GM19397 (cell line): ENCODE data around the gene TP53TG3D.
"Not testable (repeated sequence)": the region's sequence is repeated elsewhere in the genome, so short reads cannot be mapped to it uniquely, and the experiment has no call there.

Source experiments
- ATAC-seq: cut with Tn5 transposase; IDR thresholded peaks from one replicate; pipeline ENCODE4 v1.9.1; 2021; ENCODE audit warnings: mild to moderate bottlenecking, moderate library complexity; ENCODE audit not compliant: unreplicated experiment

Gene TP53TG3D, protein sequence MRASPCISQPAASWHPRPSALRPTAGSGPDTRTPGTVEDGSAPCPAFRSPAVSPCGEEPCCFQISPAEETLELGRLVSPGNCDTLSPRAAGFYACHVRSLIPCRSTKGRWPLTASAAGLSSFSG

DNA sequence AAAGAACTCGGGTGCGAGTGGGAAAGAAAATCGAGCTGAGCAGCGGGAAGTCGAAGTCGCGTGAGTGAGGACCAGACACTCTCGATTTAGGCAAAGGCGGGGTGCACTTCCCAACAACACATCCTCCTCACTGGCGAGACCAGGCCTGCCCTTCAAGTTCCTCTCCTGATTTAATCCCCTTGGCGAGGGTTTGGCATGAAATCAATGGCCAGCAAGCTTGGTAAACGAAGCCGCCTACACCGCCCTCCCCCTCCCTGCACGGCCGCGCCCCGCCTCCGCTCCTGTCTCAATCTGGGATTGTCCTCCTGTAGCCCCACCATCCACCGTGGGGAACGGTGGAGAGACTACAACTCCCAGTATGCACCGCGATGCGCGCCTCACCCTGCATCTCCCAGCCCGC lies at the start of gene TP53TG3D:
Gene TP53TG3D (plus strand): TSS at position 301 of the 400 bp plus-strand sequence. CDS start 68 bp downstream, at position 369.
- ATAC-seq, result not testable (repeated sequence)

DNA sequence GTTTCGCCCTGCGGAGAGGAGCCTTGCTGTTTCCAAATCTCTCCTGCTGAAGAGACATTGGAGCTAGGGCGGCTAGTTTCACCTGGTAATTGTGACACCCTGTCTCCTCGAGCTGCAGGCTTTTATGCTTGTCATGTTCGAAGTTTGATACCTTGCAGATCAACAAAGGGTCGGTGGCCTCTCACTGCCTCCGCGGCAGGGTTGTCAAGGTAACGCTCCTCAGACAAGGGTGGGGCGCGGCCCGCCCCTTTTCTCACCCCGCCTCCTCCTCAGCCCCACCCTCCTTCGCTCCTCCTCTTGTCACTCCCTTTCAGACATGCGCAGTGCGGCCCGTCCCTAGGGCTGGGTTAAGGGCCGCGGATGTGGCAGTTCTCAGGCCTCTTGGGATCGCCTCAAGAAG lies 421 bp downstream of the TP53TG3D start:
- ATAC-seq, result not testable (repeated sequence)

DNA sequence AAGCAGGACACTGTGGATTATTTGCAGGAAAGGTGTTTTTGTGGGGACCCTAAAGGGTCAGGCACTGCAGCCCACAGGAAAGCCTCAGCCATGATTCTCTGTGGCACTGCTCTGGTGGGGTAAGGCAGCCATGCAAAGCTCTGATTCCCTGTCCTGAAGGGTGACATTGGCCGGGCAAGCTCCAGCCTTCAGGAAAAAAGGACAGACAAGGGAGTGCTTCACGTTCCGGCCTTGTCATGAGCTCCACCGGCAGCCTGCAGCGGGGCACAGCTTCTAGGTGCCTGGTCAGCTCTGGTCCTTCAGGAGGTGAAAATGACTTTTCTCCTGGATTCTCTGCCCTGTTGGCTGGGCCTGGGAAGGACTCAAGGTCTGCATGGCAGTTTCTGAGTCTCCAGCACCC lies 8.4 kb downstream of the TP53TG3D start:
- ATAC-seq, result not testable (repeated sequence)

DNA sequence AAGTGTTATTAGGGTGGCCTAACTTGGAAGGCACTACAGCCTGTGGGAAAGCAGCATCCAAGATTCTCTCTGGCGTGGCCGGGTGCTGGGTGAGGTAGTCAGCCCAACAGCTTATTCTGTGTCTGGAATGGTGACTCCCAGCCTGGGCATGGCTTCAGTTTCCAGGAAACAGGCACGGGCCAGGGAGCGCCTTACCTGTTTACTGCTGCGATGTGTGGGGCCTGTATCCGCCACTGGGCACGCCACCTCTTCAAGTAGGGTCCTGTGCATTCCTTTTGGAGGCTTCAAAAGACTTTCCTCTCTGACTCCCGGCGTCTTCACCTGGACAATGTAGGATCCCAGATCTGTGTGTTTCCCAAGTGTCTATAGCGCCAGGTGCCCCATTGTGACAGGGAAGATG lies 10.5 kb downstream of the TP53TG3D start:
- not testable (repeated sequence) for ATAC-seq

DNA sequence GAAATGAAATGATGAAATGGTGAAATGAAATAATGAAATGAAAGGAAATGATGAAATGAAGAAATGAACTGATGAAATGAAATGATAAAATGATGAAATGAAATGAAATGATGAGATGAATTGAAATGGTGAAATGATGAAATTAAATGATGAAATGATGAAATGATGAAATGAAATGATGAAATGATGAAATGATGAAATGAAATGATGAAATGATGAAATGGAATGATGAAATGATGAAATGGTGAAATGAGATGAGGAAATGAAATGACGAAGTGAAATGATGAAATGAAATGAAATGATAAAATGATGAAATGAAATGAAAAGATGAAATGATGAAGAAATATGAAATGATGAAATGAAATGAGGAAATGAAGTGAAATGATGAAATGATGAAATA lies 28.8 kb downstream of the TP53TG3D start:
- not testable (repeated sequence) for ATAC-seq

DNA sequence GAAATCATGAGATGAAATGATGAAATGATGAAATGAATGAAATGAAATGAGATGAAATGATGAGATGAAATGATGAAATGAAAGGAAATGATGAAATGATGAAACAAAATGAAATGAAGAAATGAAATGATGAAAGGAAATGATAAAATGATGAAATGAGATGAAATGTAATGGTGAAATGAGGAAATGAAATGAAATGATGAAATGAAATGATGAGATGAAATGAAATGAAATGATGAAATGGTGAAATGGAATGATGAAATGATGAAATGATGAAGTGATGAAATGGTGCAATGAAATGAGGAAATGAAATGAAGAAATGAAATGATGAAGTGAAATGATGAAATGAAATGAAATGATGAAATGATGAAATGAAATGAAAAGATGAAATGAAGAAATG lies 29.9 kb downstream of the TP53TG3D start:
- not testable (repeated sequence) for ATAC-seq

DNA sequence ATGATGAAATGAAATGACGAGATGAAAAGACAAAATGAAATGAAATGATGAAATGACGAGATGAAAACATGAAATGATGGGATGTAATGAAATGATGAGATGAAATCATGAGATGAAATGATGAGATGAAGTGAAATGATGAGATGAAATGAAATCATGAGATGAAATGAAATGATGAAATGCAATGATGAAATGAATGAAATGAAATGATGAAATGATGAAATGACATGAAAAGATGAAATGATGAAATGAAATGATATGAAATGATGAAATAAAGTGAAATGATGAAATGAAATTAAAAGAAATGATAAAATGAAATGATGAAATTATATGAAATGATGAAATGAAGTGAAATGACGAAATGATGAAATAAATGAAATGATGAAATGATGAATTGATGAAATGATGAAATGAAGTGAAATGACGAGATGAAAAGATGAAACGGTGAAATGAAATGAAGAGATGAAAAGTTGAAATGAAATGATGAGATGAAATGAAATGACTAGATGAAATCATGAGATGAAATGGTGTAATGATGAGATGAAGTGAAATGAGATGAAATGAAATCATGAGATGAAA lies 30.9 kb downstream of the TP53TG3D start:
- not testable (repeated sequence) for ATAC-seq

DNA sequence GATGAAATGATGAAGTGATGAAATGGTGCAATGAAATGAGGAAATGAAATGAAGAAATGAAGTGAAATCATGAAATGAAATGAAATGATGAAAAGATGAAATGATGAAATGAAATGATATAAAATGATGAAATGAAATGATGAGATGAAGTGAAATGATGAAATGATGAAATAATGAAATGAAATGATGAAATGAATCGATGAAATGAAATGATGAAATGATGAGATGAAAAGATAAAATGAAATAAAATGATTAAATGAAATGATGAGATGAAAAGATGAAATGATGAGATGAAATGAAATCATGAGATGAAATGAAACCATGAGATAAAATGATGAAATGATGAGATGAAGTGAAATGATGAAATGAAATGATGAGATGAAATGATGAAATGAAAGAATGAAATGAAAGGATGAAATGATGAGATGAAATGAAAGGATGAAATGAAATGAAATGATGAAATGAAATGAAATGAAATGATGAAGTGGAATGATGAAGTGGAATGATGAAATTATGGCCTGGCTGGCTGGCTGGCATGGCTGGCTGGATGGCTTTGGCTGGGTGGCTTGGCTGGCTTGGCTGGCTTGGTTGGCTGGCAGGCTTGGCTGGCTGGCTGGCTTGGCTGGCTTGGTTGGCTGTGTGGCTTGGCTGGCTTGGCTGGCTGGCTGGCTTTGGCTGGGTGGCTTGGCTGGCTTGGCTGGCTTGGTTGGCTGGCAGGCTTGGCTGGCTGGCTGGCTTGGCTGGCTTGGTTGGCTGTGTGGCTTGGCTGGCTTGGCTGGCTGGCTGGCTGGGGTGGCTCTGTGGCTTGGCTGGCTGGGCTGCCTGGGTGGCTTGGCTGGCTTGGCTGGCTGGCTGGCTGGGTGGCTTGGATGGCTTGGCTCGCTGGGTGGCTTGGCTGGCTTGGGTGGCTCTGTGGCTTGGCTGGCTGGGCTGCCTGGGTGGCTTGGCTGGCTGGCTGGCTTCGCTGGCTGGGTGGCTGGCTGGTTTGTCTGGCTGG lies 32.0 kb downstream of the TP53TG3D start:
- ATAC-seq, result not testable (repeated sequence)

DNA sequence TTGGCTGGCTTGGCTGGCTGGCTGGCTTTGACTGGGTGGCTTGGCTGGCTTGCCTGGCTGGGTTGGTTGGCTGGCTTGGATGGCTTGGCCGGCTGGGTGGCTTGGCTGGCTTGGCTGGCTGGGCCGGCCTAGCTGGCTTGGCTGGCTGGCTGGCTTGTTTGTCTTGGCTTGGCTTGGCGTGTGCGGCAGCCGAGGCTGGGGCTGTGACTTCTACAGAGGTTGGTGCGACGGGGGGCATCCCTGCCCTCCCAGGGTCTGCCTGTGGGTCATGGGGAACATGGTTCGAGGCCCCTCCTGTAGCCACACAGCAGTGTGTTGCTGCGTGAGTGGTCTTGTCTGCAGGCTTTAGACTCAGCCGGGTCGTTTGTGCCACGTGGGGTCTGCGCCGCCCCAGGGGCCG lies 33.1 kb downstream of the TP53TG3D start:
- ATAC-seq, result not testable (repeated sequence)

DNA sequence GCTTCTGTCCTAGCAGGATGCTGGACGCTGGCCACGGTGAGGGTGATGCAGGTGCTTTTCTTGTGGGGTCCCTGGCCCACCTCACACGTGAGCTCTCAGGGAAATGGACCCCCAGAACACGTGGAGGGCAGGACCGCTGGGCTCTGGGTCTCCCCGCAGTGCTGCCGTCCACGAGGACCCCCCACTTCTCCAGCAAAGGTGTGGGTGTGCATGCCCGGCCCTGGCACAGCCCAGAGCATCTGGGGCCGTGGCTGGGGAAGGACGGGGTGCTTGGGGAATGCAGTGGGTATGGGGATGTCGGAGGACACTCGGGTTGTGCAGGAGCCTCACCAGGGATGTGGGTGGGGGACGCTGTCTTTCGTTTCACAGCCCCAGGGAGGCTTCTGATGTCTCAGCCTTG lies 34.7 kb downstream of the TP53TG3D start:
- not testable (repeated sequence) for ATAC-seq

DNA sequence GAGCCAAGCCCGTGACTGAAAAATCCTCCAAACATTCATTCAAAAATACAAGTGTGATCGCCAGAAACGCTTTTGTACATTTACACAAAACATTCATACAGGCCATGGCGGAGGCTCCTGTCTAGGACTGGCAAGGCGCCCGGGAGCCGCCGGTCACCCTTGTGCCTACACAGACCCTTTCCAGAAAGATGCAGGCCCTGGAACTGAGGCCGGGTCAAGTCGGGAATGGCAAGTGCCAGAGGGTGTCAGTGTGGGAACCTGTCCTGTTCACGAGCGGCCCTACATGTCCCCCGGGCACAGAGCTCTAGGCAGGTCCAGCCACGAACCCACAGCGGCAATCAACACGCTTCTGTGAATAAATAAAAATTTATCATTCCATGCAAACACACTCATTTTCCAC lies 36.1 kb downstream of the TP53TG3D start:
- ATAC-seq, result not testable (repeated sequence)

DNA sequence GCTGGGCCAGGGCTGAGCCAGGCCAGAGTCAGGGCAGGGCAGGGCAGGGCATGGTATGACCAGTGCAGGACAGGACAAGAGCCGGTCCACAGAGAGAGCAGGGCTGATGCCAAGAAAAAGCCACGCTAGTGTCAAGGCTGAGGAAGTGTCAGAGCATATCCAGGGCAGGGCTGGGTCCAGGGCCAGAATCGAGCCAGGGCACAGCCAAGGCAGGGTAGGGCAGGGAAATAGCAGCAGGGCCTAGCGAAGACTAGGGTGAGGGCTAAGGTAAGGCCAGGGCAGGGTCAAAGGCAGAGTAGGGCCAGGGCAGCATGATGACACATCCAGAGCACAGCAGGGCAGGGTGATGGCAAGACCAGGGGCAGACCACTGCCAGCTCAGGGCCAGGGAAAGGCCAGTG lies 49.7 kb downstream of the TP53TG3D start:
- not testable (repeated sequence) for ATAC-seq
